Activated naive CD8-positive, alpha-beta T cell treated with anti-CD3 and anti-CD28 coated beads, Interleukin-2, amount 50 U/mL, for 24 hours (primary cell): ENCODE measurements around the gene STIM1.

Experiments used
- ATAC-seq: fragments of 150-1000 bp; cut with Tn5 transposase; one replicate; pipeline ENCODE4 v1.10.0; 2021
- DNase-seq: peaks from one replicate; pipeline ENCODE4 v3.0.0; 2021
- H3K27ac Mint-ChIP-seq: one replicate; pipeline ENCODE4 v1.8.0; 2021; ENCODE audit warnings: mild to moderate bottlenecking, mixed read lengths
- H3K27me3 Mint-ChIP-seq: one replicate; pipeline ENCODE4 v1.8.0; 2021; ENCODE audit warnings: mixed read lengths
- H3K36me3 Mint-ChIP-seq: one replicate; pipeline ENCODE4 v1.8.0; 2021; ENCODE audit warnings: low read depth, mixed read lengths
- H3K4me1 Mint-ChIP-seq: one replicate; pipeline ENCODE4 v1.8.0; 2021; ENCODE audit warnings: mixed read lengths
- H3K4me3 Mint-ChIP-seq: one replicate; pipeline ENCODE4 v1.8.0; 2021; ENCODE audit warnings: mild to moderate bottlenecking, moderate library complexity, mixed read lengths
- H3K9me3 Mint-ChIP-seq: one replicate; pipeline ENCODE4 v1.8.0; 2021; ENCODE audit warnings: mixed read lengths

Gene STIM1

GRCh38 chr11:3958281-3958680, 102.8 kb downstream of the STIM1 start:
- ATAC-seq (no peak), DNase-seq (no peak)
- Mint-ChIP-seq H3K4me1 (peaks cover 82% of the 10 kb centered on the region), H3K27me3 (no peaks in the 10 kb centered on the region), H3K27ac (peak overlapping the region; percentile 21), H3K36me3 (peaks cover 8% of the 10 kb centered on the region), H3K9me3 (no peaks in the 10 kb centered on the region), H3K4me3 (no peak overlapping the region)

GRCh38 chr11:3959015-3959902, 103.8 kb downstream of the STIM1 start:
- H3K4me3 Mint-ChIP-seq: no peak overlapping the region
- H3K36me3 Mint-ChIP-seq: peaks cover 4% of the 10 kb centered on the region
- DNase-seq: no peak
- H3K27me3 Mint-ChIP-seq: no peaks in the 10 kb centered on the region
- ATAC-seq: peak; percentile 89
- no peaks in the 10 kb centered on the region for H3K9me3 Mint-ChIP-seq
- peaks cover 81% of the 10 kb centered on the region for H3K4me1 Mint-ChIP-seq
- peak overlapping the region; percentile 12 for H3K27ac Mint-ChIP-seq

GRCh38 chr11:3959903-3960265, 104.4 kb downstream of the STIM1 start:
- Mint-ChIP-seq H3K27me3 (no peaks in the 10 kb centered on the region), H3K36me3 (peaks cover 4% of the 10 kb centered on the region), H3K4me3 (no peak overlapping the region), H3K9me3 (no peaks in the 10 kb centered on the region), H3K4me1 (peaks cover 74% of the 10 kb centered on the region), H3K27ac (no peak overlapping the region)
- ATAC-seq (no peak), DNase-seq (no peak)

GRCh38 chr11:3962406-3962840, 107.0 kb downstream of the STIM1 start:
- H3K4me3 Mint-ChIP-seq: no peak overlapping the region

GRCh38 chr11:3964056-3964455, 108.6 kb downstream of the STIM1 start:
- ATAC-seq: no peak
- no peaks in the 10 kb centered on the region for H3K9me3 Mint-ChIP-seq
- H3K4me3 Mint-ChIP-seq: no peak overlapping the region
- no peak for DNase-seq
- H3K27me3 Mint-ChIP-seq: no peaks in the 10 kb centered on the region
- peaks cover 20% of the 10 kb centered on the region for H3K36me3 Mint-ChIP-seq
- H3K4me1 Mint-ChIP-seq: peaks cover 76% of the 10 kb centered on the region
- no peak overlapping the region for H3K27ac Mint-ChIP-seq

More at GRCh38 chr11:3962406-3962840, 107.0 kb downstream of the STIM1 start:
- no peak for DNase-seq
- H3K9me3 Mint-ChIP-seq: no peaks in the 10 kb centered on the region
- ATAC-seq: no peak
- H3K27ac Mint-ChIP-seq: no peak overlapping the region
- no peaks in the 10 kb centered on the region for H3K27me3 Mint-ChIP-seq
- H3K4me1 Mint-ChIP-seq: peaks cover 73% of the 10 kb centered on the region
- H3K36me3 Mint-ChIP-seq: peaks cover 12% of the 10 kb centered on the region

- Mint-ChIP-seq H3K27me3 (no peaks in the 10 kb centered on the region), H3K9me3 (no peaks in the 10 kb centered on the region), H3K27ac (no peak overlapping the region), H3K36me3 (peaks cover 30% of the 10 kb centered on the region), H3K4me3 (no peak overlapping the region), H3K4me1 (peaks cover 76% of the 10 kb centered on the region)
- no peak for ATAC-seq
- no peak for DNase-seq
Measured at GRCh38 chr11:3964935-3965604, 109.6 kb downstream of the STIM1 start.

- Mint-ChIP-seq H3K27me3 (no peaks in the 10 kb centered on the region), H3K4me1 (peaks cover 82% of the 10 kb centered on the region), H3K4me3 (no peak overlapping the region), H3K36me3 (peaks cover 34% of the 10 kb centered on the region), H3K27ac (no peak overlapping the region), H3K9me3 (no peaks in the 10 kb centered on the region)
- ATAC-seq (no peak), DNase-seq (no peak)
Measured at GRCh38 chr11:3967695-3968094, 112.2 kb downstream of the STIM1 start.

GRCh38 chr11:3969200-3969599, 113.7 kb downstream of the STIM1 start:
- ATAC-seq (no peak), DNase-seq (no peak)
- Mint-ChIP-seq H3K4me1 (peaks cover 76% of the 10 kb centered on the region), H3K36me3 (peaks cover 40% of the 10 kb centered on the region), H3K9me3 (no peaks in the 10 kb centered on the region), H3K27ac (peak overlapping the region; percentile 89), H3K4me3 (peak overlapping the region; percentile 45), H3K27me3 (no peaks in the 10 kb centered on the region)

GRCh38 chr11:3969613-3970012, 114.1 kb downstream of the STIM1 start:
- ATAC-seq: peak; percentile 92
- peak overlapping the region; percentile 45 for H3K4me3 Mint-ChIP-seq

GRCh38 chr11:3970108-3970507, 114.6 kb downstream of the STIM1 start:
- DNase-seq (no peak), ATAC-seq (peak; percentile 74)
- H3K36me3 Mint-ChIP-seq: peaks cover 38% of the 10 kb centered on the region
- H3K9me3 Mint-ChIP-seq: no peaks in the 10 kb centered on the region
- peak overlapping the region; percentile 45 for H3K4me3 Mint-ChIP-seq
- H3K4me1 Mint-ChIP-seq: peaks cover 76% of the 10 kb centered on the region
- peak overlapping the region; percentile 89 for H3K27ac Mint-ChIP-seq
- no peaks in the 10 kb centered on the region for H3K27me3 Mint-ChIP-seq

More at GRCh38 chr11:3969613-3970012, 114.1 kb downstream of the STIM1 start:
- H3K27me3 Mint-ChIP-seq: no peaks in the 10 kb centered on the region
- H3K27ac Mint-ChIP-seq: peak overlapping the region; percentile 89
- peaks cover 40% of the 10 kb centered on the region for H3K36me3 Mint-ChIP-seq
- H3K4me1 Mint-ChIP-seq: peaks cover 76% of the 10 kb centered on the region
- no peaks in the 10 kb centered on the region for H3K9me3 Mint-ChIP-seq
- DNase-seq: no peak

GRCh38 chr11:3971756-3972404, 116.4 kb downstream of the STIM1 start:
- Mint-ChIP-seq H3K9me3 (no peaks in the 10 kb centered on the region), H3K4me1 (peaks cover 61% of the 10 kb centered on the region), H3K27ac (peak overlapping the region; percentile 9), H3K27me3 (no peaks in the 10 kb centered on the region), H3K36me3 (peaks cover 32% of the 10 kb centered on the region), H3K4me3 (no peak overlapping the region)
- ATAC-seq: no peak
- no peak for DNase-seq

- ATAC-seq (no peak), DNase-seq (no peak)
- Mint-ChIP-seq H3K27ac (no peak overlapping the region), H3K9me3 (no peaks in the 10 kb centered on the region), H3K36me3 (peaks cover 32% of the 10 kb centered on the region), H3K27me3 (no peaks in the 10 kb centered on the region), H3K4me3 (no peak overlapping the region), H3K4me1 (peaks cover 56% of the 10 kb centered on the region)
Measured at GRCh38 chr11:3972431-3972830, 117.0 kb downstream of the STIM1 start.

GRCh38 chr11:3977078-3977477, 121.6 kb downstream of the STIM1 start:
- Mint-ChIP-seq H3K4me1 (peaks cover 26% of the 10 kb centered on the region), H3K9me3 (no peaks in the 10 kb centered on the region), H3K27ac (no peak overlapping the region), H3K4me3 (no peak overlapping the region), H3K36me3 (peaks cover 6% of the 10 kb centered on the region), H3K27me3 (no peaks in the 10 kb centered on the region)
- no peak for DNase-seq
- ATAC-seq: peak; percentile 43

GRCh38 chr11:3981084-3981633, 125.7 kb downstream of the STIM1 start:
- no peaks in the 10 kb centered on the region for H3K27me3 Mint-ChIP-seq
- no peak for ATAC-seq
- H3K36me3 Mint-ChIP-seq: no peaks in the 10 kb centered on the region
- H3K9me3 Mint-ChIP-seq: no peaks in the 10 kb centered on the region
- H3K4me1 Mint-ChIP-seq: peaks cover 53% of the 10 kb centered on the region
- no peak overlapping the region for H3K4me3 Mint-ChIP-seq
- no peak for DNase-seq
- H3K27ac Mint-ChIP-seq: no peak overlapping the region
